ENCODE results near the gene CACNA1I.

The CACNA1I gene

DNA sequence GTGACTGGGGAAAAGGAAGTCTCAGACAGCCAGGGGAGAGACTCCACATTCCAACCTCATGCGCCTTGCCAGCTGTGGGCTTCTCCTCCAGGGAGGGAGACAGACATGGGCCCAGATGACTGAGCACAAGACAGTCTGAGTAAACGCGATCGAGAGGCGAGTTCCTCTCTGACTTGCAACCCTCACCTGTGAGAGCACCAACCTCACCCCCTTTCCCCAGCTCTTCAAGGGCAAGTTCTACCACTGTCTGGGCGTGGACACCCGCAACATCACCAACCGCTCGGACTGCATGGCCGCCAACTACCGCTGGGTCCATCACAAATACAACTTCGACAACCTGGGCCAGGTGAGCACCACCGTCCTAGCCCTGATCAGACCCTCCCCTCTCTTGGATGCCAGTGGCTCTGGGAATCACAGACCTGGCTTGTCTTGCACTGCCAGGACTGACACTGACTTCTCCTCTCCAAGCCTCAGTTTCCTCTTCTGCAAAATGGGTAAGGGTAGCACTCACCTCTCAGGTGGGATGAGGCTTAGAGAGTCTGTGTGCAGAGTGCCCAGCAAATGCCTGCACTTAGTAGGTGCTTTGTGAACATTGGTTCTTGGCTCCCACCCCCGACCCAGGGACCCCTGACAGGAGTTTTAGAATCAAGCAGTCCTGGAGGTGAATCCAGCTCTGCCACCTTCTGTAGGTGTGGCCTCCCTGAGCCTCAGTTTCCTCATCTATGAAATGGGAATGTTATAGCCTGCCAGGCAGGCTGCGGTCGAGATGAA lies 95.3 kb downstream of the CACNA1I start:
- Mint-ChIP-seq H3K4me3 (peak overlapping the region; percentile 34), H3K27ac (no peak overlapping the region), H3K4me1 (peaks cover 24% of the 10 kb centered on the region), H3K36me3 (ENCODE audit: low read depth) (peaks cover 22% of the 10 kb centered on the region), H3K27me3 (ENCODE audit: low read depth, poor library complexity) (peaks cover 20% of the 10 kb centered on the region), H3K9me3 (peaks cover 9% of the 10 kb centered on the region)
- no peak for DNase-seq
- TF ChIP-seq CTCF (IDR thresholded peaks at IDR 0.05): no peak

DNA sequence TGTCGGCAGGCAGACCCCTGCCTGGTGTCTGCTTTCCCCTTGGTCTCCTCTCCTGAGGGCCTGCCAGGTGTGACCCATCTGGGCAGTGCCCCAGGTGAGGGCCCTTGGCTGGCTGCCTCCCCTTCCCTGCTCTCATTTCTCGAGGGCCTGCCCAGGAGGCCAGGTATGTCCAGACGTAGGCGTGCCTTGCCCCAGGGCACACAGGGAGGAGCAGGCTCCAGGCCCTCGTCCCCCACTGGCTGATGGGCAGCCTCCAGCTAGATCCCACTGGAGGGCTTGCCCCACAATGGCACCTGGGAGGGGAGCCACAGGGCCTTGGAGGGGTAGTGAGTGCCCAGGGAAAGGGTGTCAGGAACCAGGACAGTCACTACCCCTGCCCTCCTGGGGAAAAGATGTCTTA lies 95.9 kb downstream of the CACNA1I start:
- no peak for TF ChIP-seq CTCF (IDR thresholded peaks at IDR 0.05)
- H3K27me3 Mint-ChIP-seq (ENCODE audit: low read depth, poor library complexity): peaks cover 14% of the 10 kb centered on the region
- DNase-seq: no peak
- peaks cover 24% of the 10 kb centered on the region for H3K4me1 Mint-ChIP-seq
- no peak overlapping the region for H3K4me3 Mint-ChIP-seq
- peaks cover 29% of the 10 kb centered on the region for H3K36me3 Mint-ChIP-seq (ENCODE audit: low read depth)
- no peak overlapping the region for H3K27ac Mint-ChIP-seq
- peaks cover 15% of the 10 kb centered on the region for H3K9me3 Mint-ChIP-seq

- Mint-ChIP-seq H3K9me3 (peaks cover 20% of the 10 kb centered on the region), H3K4me3 (no peak overlapping the region), H3K27me3 (ENCODE audit: low read depth, poor library complexity) (peaks cover 11% of the 10 kb centered on the region), H3K36me3 (ENCODE audit: low read depth) (peaks cover 33% of the 10 kb centered on the region), H3K4me1 (peaks cover 24% of the 10 kb centered on the region), H3K27ac (no peak overlapping the region)
- no peak for DNase-seq
- no peak for TF ChIP-seq CTCF (IDR thresholded peaks at IDR 0.05)
These were observed 96.4 kb downstream of the CACNA1I start for GRCh38 chr22:39666926-39667325.

GRCh38 chr22:39669432-39669831 lies 98.9 kb downstream of the CACNA1I start:
- Mint-ChIP-seq H3K27ac (no peak overlapping the region), H3K4me3 (no peak overlapping the region), H3K4me1 (peaks cover 15% of the 10 kb centered on the region), H3K9me3 (peaks cover 37% of the 10 kb centered on the region), H3K27me3 (ENCODE audit: low read depth, poor library complexity) (peaks cover 4% of the 10 kb centered on the region), H3K36me3 (ENCODE audit: low read depth) (peaks cover 53% of the 10 kb centered on the region)
- TF ChIP-seq CTCF (IDR thresholded peaks at IDR 0.05): no peak
- no peak for DNase-seq

GRCh38 chr22:39671936-39672335 lies 101.4 kb downstream of the CACNA1I start:
- H3K36me3 Mint-ChIP-seq (ENCODE audit: low read depth): peaks cover 53% of the 10 kb centered on the region
- peaks cover 4% of the 10 kb centered on the region for H3K27me3 Mint-ChIP-seq (ENCODE audit: low read depth, poor library complexity)
- TF ChIP-seq CTCF (IDR thresholded peaks at IDR 0.05): no peak
- DNase-seq: no peak
- H3K4me3 Mint-ChIP-seq: no peak overlapping the region
- no peak overlapping the region for H3K27ac Mint-ChIP-seq
- peaks cover 37% of the 10 kb centered on the region for H3K9me3 Mint-ChIP-seq
- H3K4me1 Mint-ChIP-seq: peaks cover 27% of the 10 kb centered on the region

GRCh38 chr22:39674536-39674935 lies 104.0 kb downstream of the CACNA1I start:
- Mint-ChIP-seq H3K27me3 (ENCODE audit: low read depth, poor library complexity) (peaks cover 4% of the 10 kb centered on the region), H3K36me3 (ENCODE audit: low read depth) (peaks cover 42% of the 10 kb centered on the region), H3K4me3 (no peak overlapping the region), H3K9me3 (peaks cover 33% of the 10 kb centered on the region), H3K4me1 (peaks cover 27% of the 10 kb centered on the region), H3K27ac (no peak overlapping the region)
- TF ChIP-seq CTCF (IDR thresholded peaks at IDR 0.05): no peak
- DNase-seq: no peak
